HCT116 (cell line): ENCODE data around the gene PHF20. TPM values are rescaled to one million over a fixed set of nuclear protein-coding genes. Genes with fewer than 3 reads are reported as not detected.
"Not testable (repeated sequence)": the region's sequence is repeated elsewhere in the genome, so short reads cannot be mapped to it uniquely, and the experiment has no call there.

Experiments
- ATAC-seq: fragments of 200-7000 bp; cut with Tn5 transposase; 2 replicates; pipeline ENCODE4 v1.9.1; 2020; ENCODE audit warnings: mild to moderate bottlenecking, moderate library complexity
- BruUV-seq: library from RNA; stranded (reverse); fragments of 400-500 nt; replicated peaks from 2 replicates; lab custom pipeline; 2021; lab: Mats Ljungman, UMichigan
- CTCF ChIA-PET: fragments of 300-600 bp; sonication (Branson Sonifier 250); formaldehyde crosslinking; loops from one replicate; lab custom pipeline; 2021; ENCODE audit warnings: antibody characterized with exemption; lab: Charles Lee
- POLR2A ChIA-PET: fragments of 300-600, 350-600 bp; sonication (Branson Sonifier 250); formaldehyde crosslinking; loops from one replicate; lab custom pipeline; 2021; ENCODE audit warnings: antibody characterized with exemption; lab: Charles Lee
- RAD21 ChIA-PET, 2 experiments: fragments of 300-600 bp; sonication (Branson Sonifier 250); formaldehyde crosslinking; loops; one replicate each; lab custom pipeline; 2023; ENCODE audit warnings: low total read pairs in 2 of 2; ENCODE audit not compliant: uncharacterized antibody in 2 of 2, unreplicated experiment in 2 of 2, low non-redundant PET in 1 of 2; lab: Charles Lee
- DNase-seq: peaks from one replicate; pipeline ENCODE4 v3.0.0-alpha.2; 2010; ENCODE audit warnings: low read depth, low spot score
- H2AFZ ChIP-seq: fragments of 200-600 bp; shearing (Covaris generic), sonication (generic); 2 replicates; pipeline ENCODE4 v1.6.1; 2017; ENCODE audit warnings: low read depth, mixed run types, mixed read lengths, antibody characterized with exemption, low read length; ENCODE audit not compliant: poor library complexity, severe bottlenecking
- H3K27ac ChIP-seq: 2 replicates; pipeline ENCODE4 v1.5.1; 2012; ENCODE audit warnings: low read depth, low read length
- H3K27me3 ChIP-seq: fragments of 200-600 bp; sonication (generic); 2 replicates; pipeline ENCODE4 v1.6.1; 2016; ENCODE audit warnings: mixed run types, low read length, mixed read lengths; ENCODE audit not compliant: insufficient read depth
- H3K36me3 ChIP-seq, 2 experiments: fragments of 200-500 bp in 1 of 2; fragments of 200-600 bp in 1 of 2; sonication (Bioruptor generic) in 1 of 2; sonication (generic) in 1 of 2; 2 replicates each; pipeline versions ENCODE4 v1.5.1 to v1.6.1; 2014 to 2016; ENCODE audit warnings: low read length in 2 of 2, inconsistent platforms in 1 of 2, mixed read lengths in 1 of 2, mixed run types in 1 of 2; ENCODE audit not compliant: insufficient read depth in 2 of 2, control insufficient read depth in 1 of 2
- H3K4me1 ChIP-seq, 2 experiments: fragments of 200-600 bp in 1 of 2; sonication (generic) in 1 of 2; 2 replicates each; pipeline versions ENCODE4 v1.5.1 to v1.6.1; 2012 to 2017; ENCODE audit warnings: low read length in 2 of 2, inconsistent platforms in 1 of 2, mild to moderate bottlenecking in 1 of 2, mixed read lengths in 1 of 2, mixed run types in 1 of 2, moderate library complexity in 1 of 2; ENCODE audit not compliant: insufficient read depth in 2 of 2, control insufficient read depth in 1 of 2
- H3K4me2 ChIP-seq: fragments of 200-600 bp; sonication (generic); 2 replicates; pipeline ENCODE4 v1.6.1; 2017; ENCODE audit warnings: mixed run types, low read length, mixed read lengths
- H3K4me3 ChIP-seq, 2 experiments: fragments of 200-600 bp in 1 of 2; sonication (generic) in 1 of 2; replicated peaks in 1 of 2; 2 replicates each; pipeline ENCODE4 v1.5.1; 2011 to 2016; ENCODE audit warnings: low read length in 2 of 2, control low read depth in 1 of 2, low read depth in 1 of 2, mild to moderate bottlenecking in 1 of 2, mixed read lengths in 1 of 2, mixed run types in 1 of 2
- H3K79me2 ChIP-seq: fragments of 200-600 bp; sonication (generic); 2 replicates; pipeline ENCODE4 v1.6.1; 2017; ENCODE audit warnings: mild to moderate bottlenecking, mixed run types, low read length, moderate library complexity, mixed read lengths; ENCODE audit not compliant: insufficient read depth
- H3K9ac ChIP-seq: fragments of 200-600 bp; sonication (generic); 2 replicates; pipeline ENCODE4 v1.6.1; 2016; ENCODE audit warnings: low read length, mixed read lengths
- H3K9me2 ChIP-seq: fragments of 200-600 bp; sonication (generic), shearing (Covaris generic); 2 replicates; pipeline ENCODE4 v1.6.1; 2017; ENCODE audit warnings: mixed run types, mild to moderate bottlenecking, moderate library complexity; ENCODE audit not compliant: insufficient read depth
- H3K9me3 ChIP-seq, 2 experiments: fragments of 200-500 bp in 1 of 2; fragments of 200-600 bp in 1 of 2; sonication (Bioruptor generic) in 1 of 2; sonication (generic) in 1 of 2; 2 replicates each; pipeline ENCODE4 v1.6.1; 2014 to 2017; ENCODE audit warnings: low read length in 2 of 2, mixed read lengths in 2 of 2, inconsistent platforms in 1 of 2, low read depth in 1 of 2, mild to moderate bottlenecking in 1 of 2, mixed run types in 1 of 2, moderate library complexity in 1 of 2; ENCODE audit not compliant: control insufficient read depth in 1 of 2, insufficient read depth in 1 of 2
- H4K20me1 ChIP-seq: fragments of 200-600 bp; sonication (generic), shearing (Covaris generic); 2 replicates; pipeline ENCODE4 v1.6.1; 2017; ENCODE audit warnings: mixed run types, mild to moderate bottlenecking, moderate library complexity; ENCODE audit not compliant: insufficient read depth
- ATF3 ChIP-seq: IDR thresholded peaks from 2 replicates; pipeline ENCODE4 v1.6.1; 2012
- CEBPB ChIP-seq: IDR thresholded peaks from 2 replicates; pipeline ENCODE4 v1.6.1; 2012; ENCODE audit warnings: low read depth
- MAX ChIP-seq: IDR thresholded peaks from 2 replicates; pipeline ENCODE4 v1.6.1; 2012
- POLR2A ChIP-seq: IDR thresholded peaks from 2 replicates; pipeline ENCODE4 v1.7.0; 2011; ENCODE audit warnings: borderline replicate concordance; ENCODE audit not compliant: insufficient read depth, insufficient read length; ENCODE audit errors: extremely low read depth
- POLR2AphosphoS5 ChIP-seq: IDR thresholded peaks from 2 replicates; pipeline ENCODE4 v1.6.1; 2011; ENCODE audit warnings: mild to moderate bottlenecking, low read depth, low read length, moderate library complexity
- SIN3A ChIP-seq: IDR thresholded peaks from 2 replicates; pipeline ENCODE4 v1.6.1; 2012; ENCODE audit warnings: low read depth
- TCF7L2 ChIP-seq: IDR thresholded peaks from 2 replicates; pipeline ENCODE4 v1.7.0; 2011; ENCODE audit warnings: borderline replicate concordance, inconsistent platforms; ENCODE audit not compliant: insufficient read depth, insufficient read length; ENCODE audit errors: extremely low read depth
- ZBTB33 ChIP-seq: IDR thresholded peaks from 2 replicates; pipeline ENCODE4 v1.6.1; 2011; ENCODE audit warnings: mild to moderate bottlenecking, low read length, moderate library complexity; ENCODE audit not compliant: insufficient replicate concordance; ENCODE audit errors: extremely low read depth
- ZFX ChIP-seq: fragments of 450-650 bp; IDR thresholded peaks from 2 replicates; pipeline ENCODE4 v1.6.1; 2017
- ZNF274 ChIP-seq: fragments of 200-500 bp; sonication (Bioruptor generic); IDR thresholded peaks from 2 replicates; pipeline ENCODE4 v1.6.1; 2014; ENCODE audit warnings: mild to moderate bottlenecking, low read depth, low read length, inconsistent platforms
- intact Hi-C: fragments of 100-400 bp; cut with micrococcal nuclease; formaldehyde crosslinking; loops from 2 replicates; pipeline ENCODE4 v1.10.0; 2022
- total RNA-seq: library from RNA; stranded (reverse); gene quantifications from one replicate; pipeline ENCODE4 v1.2.1, GENCODE V29; 2021; ENCODE audit not compliant: unreplicated experiment

Gene PHF20
- total RNA-seq, 1 experiment from 2014 or later, result 40.8 TPM

GRCh38 chr20:35762461-35762860 is 9.4 kb upstream of the PHF20 start:
- ChIA-PET CTCF (no interaction called here), POLR2A (interaction anchor here (2.6 kb wide), 1 partner anchor 20 kb away, joined by 7 read pairs; the partner anchor contains the start of gene RBM39), RAD21 (no interaction called here)
- Histone ChIP-seq H3K4me2 (no peak overlapping the region), H3K4me3 (no peak overlapping the region), H3K9me3 (no peaks in the 10 kb centered on the region), H3K36me3 (no peaks in the 10 kb centered on the region), H3K27ac (no peak overlapping the region), H2AFZ (no peak overlapping the region), H3K4me1 (peaks cover 2 to 4% of the 10 kb centered on the region in 2 experiments; a peak in 2 of 4 replicates), H4K20me1 (no peaks in the 10 kb centered on the region), H3K79me2 (no peaks in the 10 kb centered on the region), H3K27me3 (no peaks in the 10 kb centered on the region), H3K9ac (no peak overlapping the region), H3K9me2 (no peaks in the 10 kb centered on the region)
- intact Hi-C loops, result no loop called here
- no peak for TF ChIP-seq SIN3A
- TF ChIP-seq ATF3, result no peak
- BruUV-seq, result no TSS peak
- DNase-seq (no peak), ATAC-seq (no peak)

- H3K27ac ChIP-seq, H4K20me1 ChIP-seq, H3K4me2 ChIP-seq, DNase-seq, H3K9ac ChIP-seq, ATAC-seq, H2AFZ ChIP-seq, intact Hi-C loops, H3K27me3 ChIP-seq, H3K36me3 ChIP-seq, H3K4me3 ChIP-seq, H3K9me3 ChIP-seq, H3K9me2 ChIP-seq, BruUV-seq, CTCF ChIA-PET, RAD21 ChIA-PET, H3K79me2 ChIP-seq: not testable (repeated sequence)
- H3K4me1 ChIP-seq, result peaks cover 10 to 18% of the 10 kb centered on the region in 2 experiments
- POLR2A ChIA-PET, result interaction anchor here (1.6 kb wide), 1 partner anchor 23 kb away, joined by 6 read pairs; the partner anchor contains the start of gene RBM39
Observed at GRCh38 chr20:35764936-35765335, 6.9 kb upstream of the PHF20 start.

- BruUV-seq, result no TSS peak
- ChIA-PET POLR2A (no interaction called here), CTCF (no interaction called here), RAD21 (no interaction called here)
- Histone ChIP-seq H3K9me3 (no peaks in the 10 kb centered on the region), H3K4me3 (no peak overlapping the region), H3K36me3 (no peaks in the 10 kb centered on the region), H3K27me3 (no peaks in the 10 kb centered on the region), H3K27ac (no peak overlapping the region), H3K4me2 (no peak overlapping the region), H3K4me1 (peaks cover 10 to 22% of the 10 kb centered on the region in 2 experiments), H3K79me2 (no peaks in the 10 kb centered on the region), H3K9ac (no peak overlapping the region), H3K9me2 (no peaks in the 10 kb centered on the region), H2AFZ (peak overlapping the region; percentile 45), H4K20me1 (no peaks in the 10 kb centered on the region)
- ATAC-seq (no peak), DNase-seq (no peak)
- intact Hi-C loops, result no loop called here
- TF ChIP-seq MAX, result no peak
- no peak for TF ChIP-seq CEBPB
- no peak for TF ChIP-seq ATF3
- no peak for TF ChIP-seq ZNF274
- no peak for TF ChIP-seq ZBTB33
- TF ChIP-seq ZFX, result no peak
- TF ChIP-seq TCF7L2, result no peak
- TF ChIP-seq POLR2A, result no peak
- no peak for TF ChIP-seq POLR2AphosphoS5
- no peak for TF ChIP-seq SIN3A
Observed at GRCh38 chr20:35766843-35767242, 5.0 kb upstream of the PHF20 start.
